HCT116 (cell line): Measurements from ENCODE around the gene TCF12. TPM values are rescaled to one million over a fixed set of nuclear protein-coding genes. Genes with fewer than 3 reads are reported as not detected.

Experiments
- ATAC-seq: fragments of 200-7000 bp; cut with Tn5 transposase; 2 replicates; pipeline ENCODE4 v1.9.1; 2020; ENCODE audit warnings: mild to moderate bottlenecking, moderate library complexity
- BruUV-seq: library from RNA; stranded (reverse); fragments of 400-500 nt; replicated peaks from 2 replicates; lab custom pipeline; 2021; lab: Mats Ljungman, UMichigan
- CTCF ChIA-PET: fragments of 300-600 bp; sonication (Branson Sonifier 250); formaldehyde crosslinking; loops from one replicate; lab custom pipeline; 2021; ENCODE audit warnings: antibody characterized with exemption; lab: Charles Lee
- POLR2A ChIA-PET: fragments of 300-600, 350-600 bp; sonication (Branson Sonifier 250); formaldehyde crosslinking; loops from one replicate; lab custom pipeline; 2021; ENCODE audit warnings: antibody characterized with exemption; lab: Charles Lee
- RAD21 ChIA-PET, 2 experiments: fragments of 300-600 bp; sonication (Branson Sonifier 250); formaldehyde crosslinking; loops; one replicate each; lab custom pipeline; 2023; ENCODE audit warnings: low total read pairs in 2 of 2; ENCODE audit not compliant: uncharacterized antibody in 2 of 2, unreplicated experiment in 2 of 2, low non-redundant PET in 1 of 2; lab: Charles Lee
- DNase-seq: peaks from one replicate; pipeline ENCODE4 v3.0.0-alpha.2; 2010; ENCODE audit warnings: low read depth, low spot score
- H2AFZ ChIP-seq: fragments of 200-600 bp; shearing (Covaris generic), sonication (generic); 2 replicates; pipeline ENCODE4 v1.6.1; 2017; ENCODE audit warnings: low read depth, mixed run types, mixed read lengths, antibody characterized with exemption, low read length; ENCODE audit not compliant: poor library complexity, severe bottlenecking
- H3K27ac ChIP-seq: 2 replicates; pipeline ENCODE4 v1.5.1; 2012; ENCODE audit warnings: low read depth, low read length
- H3K27me3 ChIP-seq: fragments of 200-600 bp; sonication (generic); 2 replicates; pipeline ENCODE4 v1.6.1; 2016; ENCODE audit warnings: mixed run types, low read length, mixed read lengths; ENCODE audit not compliant: insufficient read depth
- H3K36me3 ChIP-seq, 2 experiments: fragments of 200-500 bp in 1 of 2; fragments of 200-600 bp in 1 of 2; sonication (Bioruptor generic) in 1 of 2; sonication (generic) in 1 of 2; 2 replicates each; pipeline versions ENCODE4 v1.5.1 to v1.6.1; 2014 to 2016; ENCODE audit warnings: low read length in 2 of 2, inconsistent platforms in 1 of 2, mixed read lengths in 1 of 2, mixed run types in 1 of 2; ENCODE audit not compliant: insufficient read depth in 2 of 2, control insufficient read depth in 1 of 2
- H3K4me1 ChIP-seq, 2 experiments: fragments of 200-600 bp in 1 of 2; sonication (generic) in 1 of 2; 2 replicates each; pipeline versions ENCODE4 v1.5.1 to v1.6.1; 2012 to 2017; ENCODE audit warnings: low read length in 2 of 2, inconsistent platforms in 1 of 2, mild to moderate bottlenecking in 1 of 2, mixed read lengths in 1 of 2, mixed run types in 1 of 2, moderate library complexity in 1 of 2; ENCODE audit not compliant: insufficient read depth in 2 of 2, control insufficient read depth in 1 of 2
- H3K4me2 ChIP-seq: fragments of 200-600 bp; sonication (generic); 2 replicates; pipeline ENCODE4 v1.6.1; 2017; ENCODE audit warnings: mixed run types, low read length, mixed read lengths
- H3K4me3 ChIP-seq, 2 experiments: fragments of 200-600 bp in 1 of 2; sonication (generic) in 1 of 2; replicated peaks in 1 of 2; 2 replicates each; pipeline ENCODE4 v1.5.1; 2011 to 2016; ENCODE audit warnings: low read length in 2 of 2, control low read depth in 1 of 2, low read depth in 1 of 2, mild to moderate bottlenecking in 1 of 2, mixed read lengths in 1 of 2, mixed run types in 1 of 2
- H3K79me2 ChIP-seq: fragments of 200-600 bp; sonication (generic); 2 replicates; pipeline ENCODE4 v1.6.1; 2017; ENCODE audit warnings: mild to moderate bottlenecking, mixed run types, low read length, moderate library complexity, mixed read lengths; ENCODE audit not compliant: insufficient read depth
- H3K9ac ChIP-seq: fragments of 200-600 bp; sonication (generic); 2 replicates; pipeline ENCODE4 v1.6.1; 2016; ENCODE audit warnings: low read length, mixed read lengths
- H3K9me2 ChIP-seq: fragments of 200-600 bp; sonication (generic), shearing (Covaris generic); 2 replicates; pipeline ENCODE4 v1.6.1; 2017; ENCODE audit warnings: mixed run types, mild to moderate bottlenecking, moderate library complexity; ENCODE audit not compliant: insufficient read depth
- H3K9me3 ChIP-seq, 2 experiments: fragments of 200-500 bp in 1 of 2; fragments of 200-600 bp in 1 of 2; sonication (Bioruptor generic) in 1 of 2; sonication (generic) in 1 of 2; 2 replicates each; pipeline ENCODE4 v1.6.1; 2014 to 2017; ENCODE audit warnings: low read length in 2 of 2, mixed read lengths in 2 of 2, inconsistent platforms in 1 of 2, low read depth in 1 of 2, mild to moderate bottlenecking in 1 of 2, mixed run types in 1 of 2, moderate library complexity in 1 of 2; ENCODE audit not compliant: control insufficient read depth in 1 of 2, insufficient read depth in 1 of 2
- H4K20me1 ChIP-seq: fragments of 200-600 bp; sonication (generic), shearing (Covaris generic); 2 replicates; pipeline ENCODE4 v1.6.1; 2017; ENCODE audit warnings: mixed run types, mild to moderate bottlenecking, moderate library complexity; ENCODE audit not compliant: insufficient read depth
- CBX3 ChIP-seq: IDR thresholded peaks from 2 replicates; pipeline ENCODE4 v1.6.1; 2012; ENCODE audit warnings: low read depth
- CEBPB ChIP-seq: IDR thresholded peaks from 2 replicates; pipeline ENCODE4 v1.6.1; 2012; ENCODE audit warnings: low read depth
- EGR1 ChIP-seq: IDR thresholded peaks from 2 replicates; pipeline ENCODE4 v1.6.1; 2012; ENCODE audit warnings: low read depth
- EZH2phosphoT487 ChIP-seq: fragments of 200-600 bp; IDR thresholded peaks from 2 replicates; pipeline ENCODE4 v1.6.1; 2018; ENCODE audit warnings: antibody characterized with exemption, borderline replicate concordance
- POLR2A ChIP-seq: IDR thresholded peaks from 2 replicates; pipeline ENCODE4 v1.7.0; 2011; ENCODE audit warnings: borderline replicate concordance; ENCODE audit not compliant: insufficient read depth, insufficient read length; ENCODE audit errors: extremely low read depth
- POLR2AphosphoS5 ChIP-seq: IDR thresholded peaks from 2 replicates; pipeline ENCODE4 v1.6.1; 2011; ENCODE audit warnings: mild to moderate bottlenecking, low read depth, low read length, moderate library complexity
- RAD21 ChIP-seq: IDR thresholded peaks from 2 replicates; pipeline ENCODE4 v1.6.1; 2012; ENCODE audit warnings: low read depth, mild to moderate bottlenecking
- SIN3A ChIP-seq: IDR thresholded peaks from 2 replicates; pipeline ENCODE4 v1.6.1; 2012; ENCODE audit warnings: low read depth
- SP1 ChIP-seq: IDR thresholded peaks from 2 replicates; pipeline ENCODE4 v1.6.1; 2012; ENCODE audit warnings: low read depth
- TCF7L2 ChIP-seq: IDR thresholded peaks from 2 replicates; pipeline ENCODE4 v1.7.0; 2011; ENCODE audit warnings: borderline replicate concordance, inconsistent platforms; ENCODE audit not compliant: insufficient read depth, insufficient read length; ENCODE audit errors: extremely low read depth
- YY1 ChIP-seq: IDR thresholded peaks from 2 replicates; pipeline ENCODE4 v1.6.1; 2011; ENCODE audit warnings: low read length, low read depth, moderate library complexity, mild to moderate bottlenecking; ENCODE audit not compliant: insufficient replicate concordance; ENCODE audit errors: extremely low read depth
- ZBTB33 ChIP-seq: IDR thresholded peaks from 2 replicates; pipeline ENCODE4 v1.6.1; 2011; ENCODE audit warnings: mild to moderate bottlenecking, low read length, moderate library complexity; ENCODE audit not compliant: insufficient replicate concordance; ENCODE audit errors: extremely low read depth
- ZFX ChIP-seq: fragments of 450-650 bp; IDR thresholded peaks from 2 replicates; pipeline ENCODE4 v1.6.1; 2017
- intact Hi-C: fragments of 100-400 bp; cut with micrococcal nuclease; formaldehyde crosslinking; loops from 2 replicates; pipeline ENCODE4 v1.10.0; 2022
- total RNA-seq: library from RNA; stranded (reverse); gene quantifications from one replicate; pipeline ENCODE4 v1.2.1, GENCODE V29; 2021; ENCODE audit not compliant: unreplicated experiment
- TF ChIP-seq, protein P1 (sequence below): IDR thresholded peaks from 2 replicates; pipeline ENCODE4 v1.6.1; 2012
- TF ChIP-seq, protein P2 (sequence below), 3 experiments: fragments of 200-600 bp in 1 of 3; sonication (generic) in 1 of 3; IDR thresholded peaks in 2 of 3; conservative IDR thresholded peaks in 1 of 3; 2 replicates each; pipeline ENCODE4 v1.5.1; 2012 to 2017; ENCODE audit warnings: low read depth in 2 of 3, low read length in 2 of 3, antibody characterized with exemption in 1 of 3, borderline replicate concordance in 1 of 3, control low read depth in 1 of 3, mild to moderate bottlenecking in 1 of 3, mixed read lengths in 1 of 3, mixed run types in 1 of 3, moderate library complexity in 1 of 3; ENCODE audit not compliant: insufficient read depth in 1 of 3

Gene TCF12
- total RNA-seq, 1 experiment from 2014 or later = 71.6 TPM

DNA sequence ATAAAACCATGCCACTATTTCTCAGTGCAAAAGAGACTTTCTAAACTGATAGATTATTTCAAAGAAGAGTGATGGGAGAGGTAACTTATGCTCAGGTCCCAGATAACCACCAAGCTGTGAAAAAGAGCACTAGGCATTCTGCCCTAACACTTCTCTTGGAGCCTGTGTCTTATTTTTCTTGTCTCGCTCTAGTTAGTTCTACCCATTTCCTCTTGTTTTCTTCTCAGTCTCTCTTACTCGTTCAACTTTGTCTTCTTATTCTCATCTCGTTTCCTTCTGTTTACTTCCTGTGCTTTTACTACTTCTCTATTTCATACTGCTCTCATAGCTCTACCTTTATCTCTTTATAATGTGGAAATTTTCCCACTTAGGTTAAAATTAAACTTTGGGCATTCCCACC, 366.1 kb downstream of the TCF12 start:
- H3K4me3 ChIP-seq = no peak overlapping the region
- H3K4me2 ChIP-seq = no peak overlapping the region
- H3K27ac ChIP-seq = no peak overlapping the region
- H4K20me1 ChIP-seq = no peaks in the 10 kb centered on the region
- no peak overlapping the region for H3K9ac ChIP-seq
- intact Hi-C loops = no loop called here
- H3K9me3 ChIP-seq = no peaks in the 10 kb centered on the region
- ChIA-PET POLR2A (no interaction called here), RAD21 (no interaction called here), CTCF (no interaction called here)
- H3K36me3 ChIP-seq = peaks cover 0 to 4% of the 10 kb centered on the region in 2 experiments; a peak in 1 of 4 replicates
- ATAC-seq = no peak
- no peak overlapping the region for H2AFZ ChIP-seq
- peaks cover 4 to 5% of the 10 kb centered on the region in 2 experiments; a peak in 2 of 4 replicates for H3K4me1 ChIP-seq
- TF ChIP-seq SIN3A (no peak), EZH2phosphoT487 (no peak), SP1 (no peak), ZBTB33 (no peak), POLR2AphosphoS5 (no peak), TCF7L2 (no peak), YY1 (no peak), RAD21 (no peak), EGR1 (no peak), CBX3 (no peak), CEBPB (no peak), POLR2A (no peak), ZFX (no peak)
- TF ChIP-seq, protein P1, sequence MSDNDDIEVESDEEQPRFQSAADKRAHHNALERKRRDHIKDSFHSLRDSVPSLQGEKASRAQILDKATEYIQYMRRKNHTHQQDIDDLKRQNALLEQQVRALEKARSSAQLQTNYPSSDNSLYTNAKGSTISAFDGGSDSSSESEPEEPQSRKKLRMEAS = no peak
- TF ChIP-seq, protein P2, sequence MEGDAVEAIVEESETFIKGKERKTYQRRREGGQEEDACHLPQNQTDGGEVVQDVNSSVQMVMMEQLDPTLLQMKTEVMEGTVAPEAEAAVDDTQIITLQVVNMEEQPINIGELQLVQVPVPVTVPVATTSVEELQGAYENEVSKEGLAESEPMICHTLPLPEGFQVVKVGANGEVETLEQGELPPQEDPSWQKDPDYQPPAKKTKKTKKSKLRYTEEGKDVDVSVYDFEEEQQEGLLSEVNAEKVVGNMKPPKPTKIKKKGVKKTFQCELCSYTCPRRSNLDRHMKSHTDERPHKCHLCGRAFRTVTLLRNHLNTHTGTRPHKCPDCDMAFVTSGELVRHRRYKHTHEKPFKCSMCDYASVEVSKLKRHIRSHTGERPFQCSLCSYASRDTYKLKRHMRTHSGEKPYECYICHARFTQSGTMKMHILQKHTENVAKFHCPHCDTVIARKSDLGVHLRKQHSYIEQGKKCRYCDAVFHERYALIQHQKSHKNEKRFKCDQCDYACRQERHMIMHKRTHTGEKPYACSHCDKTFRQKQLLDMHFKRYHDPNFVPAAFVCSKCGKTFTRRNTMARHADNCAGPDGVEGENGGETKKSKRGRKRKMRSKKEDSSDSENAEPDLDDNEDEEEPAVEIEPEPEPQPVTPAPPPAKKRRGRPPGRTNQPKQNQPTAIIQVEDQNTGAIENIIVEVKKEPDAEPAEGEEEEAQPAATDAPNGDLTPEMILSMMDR (IDR thresholded peaks at IDR 0.05 in 2 of 3, conservative IDR thresholded peaks at IDR 0.05 in 1 of 3; ENCODE audit: borderline replicate concordance in 1 of 3, insufficient read depth in 1 of 3, low read depth in 2 of 3, low read length in 2 of 3) = no peak
- H3K9me2 ChIP-seq = no peaks in the 10 kb centered on the region
- DNase-seq = no peak
- no TSS peak for BruUV-seq
- H3K27me3 ChIP-seq = no peaks in the 10 kb centered on the region
- no peaks in the 10 kb centered on the region for H3K79me2 ChIP-seq
